Calu3 (cell line): ENCODE measurements around the gene BRICD5. TPM values are rescaled to one million over a fixed set of nuclear protein-coding genes. Genes with fewer than 3 reads are reported as not detected.
A peak's percentile ranks its signal among the peaks of the same experiment; 100 is the strongest.

Source experiments
- BruUV-seq: library from RNA; stranded (reverse); fragments of 400-500 nt; replicated peaks from 2 replicates; lab custom pipeline; 2021; lab: Mats Ljungman, UMichigan
- CTCF ChIA-PET: fragments of 300-600 bp; sonication (Branson Sonifier 250); formaldehyde crosslinking; loops from one replicate; lab custom pipeline; 2022; ENCODE audit warnings: antibody characterized with exemption; lab: Charles Lee
- DNase-seq: peaks from one replicate; pipeline ENCODE4 v3.0.0; 2022
- H3K27ac Mint-ChIP-seq: one replicate; pipeline ENCODE4 v1.8.0; 2022; ENCODE audit warnings: mixed read lengths; ENCODE audit not compliant: unreplicated experiment
- H3K27me3 Mint-ChIP-seq: one replicate; pipeline ENCODE4 v1.8.0; 2022; ENCODE audit warnings: mixed read lengths; ENCODE audit not compliant: unreplicated experiment
- H3K36me3 Mint-ChIP-seq: one replicate; pipeline ENCODE4 v1.8.0; 2022; ENCODE audit warnings: mild to moderate bottlenecking, moderate library complexity, mixed read lengths; ENCODE audit not compliant: insufficient read depth, unreplicated experiment
- H3K4me1 Mint-ChIP-seq: one replicate; pipeline ENCODE4 v1.8.0; 2022; ENCODE audit warnings: mild to moderate bottlenecking, low read depth, mixed read lengths; ENCODE audit not compliant: unreplicated experiment
- H3K4me3 Mint-ChIP-seq: one replicate; pipeline ENCODE4 v1.8.0; 2022; ENCODE audit warnings: mild to moderate bottlenecking, low read depth, moderate library complexity, mixed read lengths; ENCODE audit not compliant: unreplicated experiment
- H3K9me3 Mint-ChIP-seq: one replicate; pipeline ENCODE4 v1.8.0; 2022; ENCODE audit warnings: low read depth, mixed read lengths; ENCODE audit not compliant: unreplicated experiment
- intact Hi-C: fragments of 100-400 bp; cut with micrococcal nuclease; formaldehyde crosslinking; loops from one replicate; pipeline ENCODE4 v1.10.0; 2022; ENCODE audit not compliant: unreplicated experiment
- total RNA-seq: library from RNA; stranded (reverse); gene quantifications from 2 replicates; pipeline ENCODE4 v1.2.3, GENCODE V29; 2022
- TF ChIP-seq, protein P1 (sequence below): fragments of 200-600 bp; IDR thresholded peaks from one replicate; pipeline ENCODE4 v1.8.0; 2022; ENCODE audit warnings: antibody characterized with exemption; ENCODE audit not compliant: unreplicated experiment

The BRICD5 gene
- total RNA-seq, 1 experiment from 2014 or later: 17.3 TPM

- no peak for DNase-seq
- intact Hi-C loops: no loop called here
- H3K4me3 Mint-ChIP-seq: peak within 1 kb of the TSS; percentile 78
- H3K27me3 Mint-ChIP-seq: no peaks in the 10 kb centered on the region
- peaks cover 22% of the 10 kb centered on the region for H3K4me1 Mint-ChIP-seq
- no TSS peak for BruUV-seq
- H3K27ac Mint-ChIP-seq: peak within 1 kb of the TSS; percentile 87
- CTCF ChIA-PET: interaction anchor here (0.6 to 2.3 kb wide), 4 partner anchors 20 to 199 kb away, joined by 3 to 15 read pairs (median 4); partner anchors contain the start of gene ECI1
- H3K9me3 Mint-ChIP-seq: no peaks in the 10 kb centered on the region
- peaks cover 63% of the 10 kb centered on the region for H3K36me3 Mint-ChIP-seq
- TF ChIP-seq, protein P1, sequence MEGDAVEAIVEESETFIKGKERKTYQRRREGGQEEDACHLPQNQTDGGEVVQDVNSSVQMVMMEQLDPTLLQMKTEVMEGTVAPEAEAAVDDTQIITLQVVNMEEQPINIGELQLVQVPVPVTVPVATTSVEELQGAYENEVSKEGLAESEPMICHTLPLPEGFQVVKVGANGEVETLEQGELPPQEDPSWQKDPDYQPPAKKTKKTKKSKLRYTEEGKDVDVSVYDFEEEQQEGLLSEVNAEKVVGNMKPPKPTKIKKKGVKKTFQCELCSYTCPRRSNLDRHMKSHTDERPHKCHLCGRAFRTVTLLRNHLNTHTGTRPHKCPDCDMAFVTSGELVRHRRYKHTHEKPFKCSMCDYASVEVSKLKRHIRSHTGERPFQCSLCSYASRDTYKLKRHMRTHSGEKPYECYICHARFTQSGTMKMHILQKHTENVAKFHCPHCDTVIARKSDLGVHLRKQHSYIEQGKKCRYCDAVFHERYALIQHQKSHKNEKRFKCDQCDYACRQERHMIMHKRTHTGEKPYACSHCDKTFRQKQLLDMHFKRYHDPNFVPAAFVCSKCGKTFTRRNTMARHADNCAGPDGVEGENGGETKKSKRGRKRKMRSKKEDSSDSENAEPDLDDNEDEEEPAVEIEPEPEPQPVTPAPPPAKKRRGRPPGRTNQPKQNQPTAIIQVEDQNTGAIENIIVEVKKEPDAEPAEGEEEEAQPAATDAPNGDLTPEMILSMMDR: no peak
Measured at GRCh38 chr16:2214719-2214968, 4.0 kb upstream of the BRICD5 start, which contains the start of gene PGP. Gene PGP, minus strand, starts transcription at chr16:2214840. Its CDS starts 63 bp downstream, at chr16:2214777.

DNA sequence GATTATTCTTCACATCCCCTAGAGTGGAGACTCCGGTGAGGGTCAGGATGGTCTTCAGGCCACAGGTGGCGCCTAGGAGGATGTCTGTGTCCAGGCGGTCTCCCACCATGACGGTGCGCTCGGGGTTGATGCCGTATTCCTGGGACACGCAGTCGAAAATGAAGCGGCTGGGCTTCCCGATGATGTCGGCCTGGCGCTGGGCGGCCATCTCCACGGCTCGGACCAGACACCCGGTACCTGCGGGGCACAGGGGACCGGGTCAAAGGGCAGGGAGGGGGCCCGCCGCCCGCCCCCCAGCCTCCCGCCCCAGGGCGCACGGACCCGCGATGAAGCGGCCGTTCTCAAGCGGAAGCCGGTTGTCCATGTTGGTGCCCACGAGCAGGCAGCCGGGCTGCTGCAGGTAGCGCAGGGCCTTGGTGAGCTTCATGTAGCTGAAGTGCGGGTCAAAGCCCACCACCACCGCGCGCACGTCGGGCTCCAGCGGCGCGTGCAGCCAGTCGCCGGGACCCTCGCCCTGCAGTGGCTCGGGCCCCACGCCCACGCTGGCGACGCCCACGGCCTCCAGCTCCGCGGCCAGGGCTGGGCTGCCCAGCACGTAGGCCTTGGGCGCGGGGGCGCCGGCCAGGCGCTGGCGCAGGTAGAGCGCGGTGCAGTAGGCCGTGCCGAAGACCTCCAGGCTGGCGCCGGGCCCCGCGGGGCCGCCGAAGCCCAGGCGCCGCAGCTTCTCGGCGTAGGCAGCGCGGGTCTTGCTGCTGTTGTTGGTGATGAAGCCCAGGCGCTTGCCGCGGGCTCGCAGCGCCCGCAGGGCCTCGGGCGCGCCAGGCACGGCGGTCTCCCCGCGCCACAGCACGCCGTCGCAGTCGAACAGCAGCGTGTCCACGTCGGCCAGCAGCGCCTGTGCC is 3.4 kb upstream of the BRICD5 start:
- Mint-ChIP-seq H3K36me3 (peaks cover 68% of the 10 kb centered on the region), H3K4me1 (peaks cover 22% of the 10 kb centered on the region), H3K27ac (peak overlapping the region; percentile 72), H3K27me3 (no peaks in the 10 kb centered on the region), H3K9me3 (no peaks in the 10 kb centered on the region), H3K4me3 (peak overlapping the region; percentile 78)
- TF ChIP-seq, protein P1: no peak
- no peak for DNase-seq
- intact Hi-C loops: no loop called here
- no TSS peak for BruUV-seq
- CTCF ChIA-PET: interaction anchor here (0.6 to 2.3 kb wide), 4 partner anchors 19 to 200 kb away, joined by 3 to 15 read pairs (median 4); partner anchors contain the start of gene ECI1

- BruUV-seq: TSS peak; percentile 70
- intact Hi-C loops: no loop called here
- Mint-ChIP-seq H3K27me3 (no peaks in the 10 kb centered on the region), H3K4me1 (peaks cover 27% of the 10 kb centered on the region), H3K9me3 (no peaks in the 10 kb centered on the region), H3K36me3 (peaks cover 79% of the 10 kb centered on the region), H3K27ac (peak overlapping the region; percentile 72), H3K4me3 (peak overlapping the region; percentile 78)
- CTCF ChIA-PET: interaction anchor here (1.0 kb wide), 1 partner anchor 18 kb away, joined by 3 read pairs; no protein-coding TSS in a partner anchor
- DNase-seq: peak; percentile 53
- TF ChIP-seq, protein P1: no peak
Measured at GRCh38 chr16:2212362-2213324, 2.0 kb upstream of the BRICD5 start.

DNA sequence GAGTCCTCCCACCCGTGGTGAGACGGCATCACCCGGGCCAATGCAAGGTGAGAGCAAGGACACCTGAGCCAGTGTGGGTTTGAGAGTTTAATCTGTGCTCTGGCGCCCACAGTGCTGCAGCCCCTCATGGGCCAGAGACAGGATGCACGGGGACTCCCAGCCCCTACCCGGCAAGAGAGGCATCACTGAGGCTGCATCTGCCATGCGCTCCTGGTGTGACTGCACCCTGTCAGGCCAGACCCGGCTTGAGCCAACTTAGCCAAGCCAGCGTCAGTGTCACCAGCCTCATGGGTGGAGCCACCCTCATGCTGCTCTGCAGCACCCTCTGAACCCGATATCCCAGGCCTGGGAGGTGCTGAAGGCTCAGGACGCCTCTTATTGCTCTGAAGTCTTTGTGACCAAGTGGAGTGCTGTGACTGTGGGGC is 1.3 kb upstream of the BRICD5 start:
- no TSS peak for BruUV-seq
- Mint-ChIP-seq H3K4me3 (peak overlapping the region; percentile 78), H3K27me3 (no peaks in the 10 kb centered on the region), H3K4me1 (peaks cover 33% of the 10 kb centered on the region), H3K27ac (peak overlapping the region; percentile 72), H3K36me3 (peaks cover 86% of the 10 kb centered on the region), H3K9me3 (no peaks in the 10 kb centered on the region)
- no peak for DNase-seq
- intact Hi-C loops: no loop called here
- TF ChIP-seq, protein P1: no peak
- CTCF ChIA-PET: interaction anchor here (0.7 to 1.0 kb wide), 2 partner anchors 17 to 249 kb away, joined by 3 read pairs; no protein-coding TSS in a partner anchor
